CD4-positive, alpha-beta T cell treated with Interleukin-2 at 100 ng/mL for 4 hours (primary cell): Measurements from ENCODE around the gene TAX1BP1.
"Not testable (repeated sequence)": the region's sequence is repeated elsewhere in the genome, so short reads cannot be mapped to it uniquely, and the experiment has no call there.

Source experiments
- DNase-seq: peaks from one replicate; pipeline ENCODE4 v3.0.0-alpha.2; 2020; ENCODE audit warnings: low spot score

Gene TAX1BP1

GRCh38 chr7:27739301-27739908, 557 bp upstream of the TAX1BP1 start:
- DNase-seq, result no peak

- DNase-seq, result peak; percentile 80
Measured at GRCh38 chr7:27740449-27741086, 606 bp downstream of the TAX1BP1 start.

- DNase-seq, result not testable (repeated sequence)
Measured at GRCh38 chr7:27742091-27742710, 2.2 kb downstream of the TAX1BP1 start.

- no peak for DNase-seq
Measured at GRCh38 chr7:27745064-27745583, 5.2 kb downstream of the TAX1BP1 start.

- DNase-seq, result no peak
Measured at GRCh38 chr7:27746486-27746885, 6.5 kb downstream of the TAX1BP1 start.

GRCh38 chr7:27746978-27747377, 7.0 kb downstream of the TAX1BP1 start:
- DNase-seq, result no peak

- DNase-seq, result no peak
Measured at GRCh38 chr7:27747589-27748368, 7.8 kb downstream of the TAX1BP1 start.

GRCh38 chr7:27750316-27750715, 10.4 kb downstream of the TAX1BP1 start:
- DNase-seq, result no peak

- DNase-seq, result no peak
Measured at GRCh38 chr7:27751888-27752660, 12.1 kb downstream of the TAX1BP1 start.

- DNase-seq, result no peak
Measured at GRCh38 chr7:27753863-27754262, 13.9 kb downstream of the TAX1BP1 start.

- no peak for DNase-seq
Measured at GRCh38 chr7:27756298-27756697, 16.3 kb downstream of the TAX1BP1 start.

GRCh38 chr7:27759491-27759890, 19.5 kb downstream of the TAX1BP1 start:
- DNase-seq, result no peak

- DNase-seq, result no peak
Measured at GRCh38 chr7:27762062-27762461, 22.1 kb downstream of the TAX1BP1 start.

GRCh38 chr7:27763983-27764508, 24.1 kb downstream of the TAX1BP1 start:
- no peak for DNase-seq

- no peak for DNase-seq
Measured at GRCh38 chr7:27765841-27766240, 25.9 kb downstream of the TAX1BP1 start.

GRCh38 chr7:27767374-27767773, 27.4 kb downstream of the TAX1BP1 start:
- no peak for DNase-seq

GRCh38 chr7:27771111-27771510, 31.1 kb downstream of the TAX1BP1 start:
- no peak for DNase-seq

GRCh38 chr7:27774717-27775328, 34.9 kb downstream of the TAX1BP1 start:
- no peak for DNase-seq

- no peak for DNase-seq
Measured at GRCh38 chr7:27775782-27776181, 35.8 kb downstream of the TAX1BP1 start.

- no peak for DNase-seq
Measured at GRCh38 chr7:27777662-27778061, 37.7 kb downstream of the TAX1BP1 start.

- no peak for DNase-seq
Measured at GRCh38 chr7:27779873-27780272, 39.9 kb downstream of the TAX1BP1 start.
